A549 (cell line): ENCODE data around the gene CDC45. TPM values are rescaled to one million over a fixed set of nuclear protein-coding genes. Genes with fewer than 3 reads are reported as not detected.

Experiments used
- ATAC-seq, 2 experiments: fragments of 200-7000 bp in 1 of 2; fragments of >200 bp in 1 of 2; cut with Nextera tagmentation in 1 of 2; cut with Tn5 transposase in 1 of 2; 3 replicates each; pipeline versions ENCODE4 v1.8.0 to v1.9.1; 2018 to 2020; ENCODE audit warnings: mild to moderate bottlenecking in 1 of 2, moderate library complexity in 1 of 2
- CTCF ChIA-PET: fragments of 300-600 bp; sonication (Branson Sonifier 250); formaldehyde crosslinking; extraction: SDS; loops from one replicate; lab custom pipeline; 2021; ENCODE audit warnings: antibody characterized with exemption, inconsistent platforms; lab: Yijun Ruan, JAX
- POLR2A ChIA-PET: fragments of 350-600 bp; formaldehyde crosslinking; extraction: SDS; loops from one replicate; lab custom pipeline; 2021; ENCODE audit warnings: antibody characterized with exemption, inconsistent platforms; lab: Yijun Ruan, JAX
- DNase-seq, 2 experiments: peaks; one replicate each; pipeline versions ENCODE4 v3.0.0 to v3.0.0-alpha.2; 2011 to 2016; ENCODE audit warnings: low read depth in 1 of 2, low spot score in 1 of 2
- FAIRE-seq: peaks from 2 replicates; lab custom pipeline; 2011; peaks lifted over from hg19 to GRCh38; lab: Jason Lieb, UNC
- H3K27ac ChIP-seq, 2 experiments: fragments of >200 bp; sonication (Bioruptor Twin); formaldehyde crosslinking; 3 replicates each; pipeline ENCODE4 v1.5.1; 2016 to 2017
- H3K4me1 ChIP-seq: fragments of >200 bp; sonication (Bioruptor Twin); formaldehyde crosslinking; 3 replicates; pipeline ENCODE4 v1.6.1; 2016
- H3K4me2 ChIP-seq: fragments of >200 bp; sonication (Bioruptor Twin); formaldehyde crosslinking; 3 replicates; pipeline ENCODE4 v1.6.1; 2016
- H3K4me3 ChIP-seq: fragments of >200 bp; sonication (Bioruptor Twin); formaldehyde crosslinking; 3 replicates; pipeline ENCODE4 v1.5.1; 2016
- H3K9me3 ChIP-seq: fragments of >200 bp; sonication (Bioruptor Twin); formaldehyde crosslinking; 3 replicates; pipeline ENCODE4 v1.6.1; 2016
- ATOH8 ChIP-seq: fragments of 250-450 bp; sonication (Bioruptor Pico); IDR thresholded peaks from 2 replicates; pipeline ENCODE4 v1.5.0; 2020; ENCODE audit warnings: low read depth, mild to moderate bottlenecking, moderate library complexity
- CBX8 ChIP-seq: fragments of 200-600 bp; sonication (generic); IDR thresholded peaks from 2 replicates; pipeline ENCODE4 v1.6.1; 2016
- CEBPB ChIP-seq, 2 experiments: fragments of >200 bp in 1 of 2; sonication (Bioruptor Twin) in 1 of 2; formaldehyde crosslinking in 1 of 2; IDR thresholded peaks; 2 replicates each; pipeline ENCODE4 v1.6.1; 2012 to 2016
- E2F6 ChIP-seq: IDR thresholded peaks from 2 replicates; pipeline ENCODE4 v1.6.1; 2012; ENCODE audit warnings: low read depth, borderline replicate concordance
- EHMT2 ChIP-seq: fragments of 200-600 bp; sonication (generic); IDR thresholded peaks from 2 replicates; pipeline ENCODE4 v1.6.1; 2016; ENCODE audit warnings: antibody characterized with exemption, low read depth, mild to moderate bottlenecking, moderate library complexity
- ELK1 ChIP-seq: fragments of 150-350 bp; IDR thresholded peaks from 2 replicates; pipeline ENCODE4 v1.6.1; 2014; ENCODE audit warnings: low read depth, mild to moderate bottlenecking, low read length
- HDAC2 ChIP-seq: fragments of 200-600 bp; sonication (generic); IDR thresholded peaks from 2 replicates; pipeline ENCODE4 v1.6.1; 2016
- HES2 ChIP-seq: fragments of >200 bp; sonication (Bioruptor Twin); formaldehyde crosslinking; IDR thresholded peaks from 2 replicates; pipeline ENCODE4 v1.6.1; 2016
- HMGXB4 ChIP-seq: fragments of 250-450 bp; sonication (Bioruptor Pico); IDR thresholded peaks from 2 replicates; pipeline ENCODE4 v1.5.0; 2021; ENCODE audit warnings: mild to moderate bottlenecking, moderate library complexity, borderline replicate concordance
- HOXB5 ChIP-seq: fragments of 250-450 bp; sonication (Bioruptor Pico); IDR thresholded peaks from 2 replicates; pipeline ENCODE4 v1.5.0; 2020; ENCODE audit warnings: mild to moderate bottlenecking, moderate library complexity
- KDM5A ChIP-seq: fragments of 200-600 bp; sonication (generic); IDR thresholded peaks from 2 replicates; pipeline ENCODE4 v1.6.1; 2016; ENCODE audit warnings: antibody characterized with exemption, mild to moderate bottlenecking
- MAFK ChIP-seq: fragments of 450-650 bp; IDR thresholded peaks from 2 replicates; pipeline ENCODE4 v1.6.1; 2014; ENCODE audit not compliant: partially characterized antibody
- MYC ChIP-seq: IDR thresholded peaks from 2 replicates; pipeline ENCODE4 v1.6.1; 2012; ENCODE audit warnings: mild to moderate bottlenecking, inconsistent platforms, low read length, improper control_type of control experiment, borderline replicate concordance
- NFE2L2 ChIP-seq: fragments of 150-350 bp; conservative IDR thresholded peaks from 2 replicates; pipeline ENCODE4 v1.6.1; 2014; ENCODE audit warnings: low read length
- NR3C1 ChIP-seq: fragments of >200 bp; sonication (Bioruptor Twin); formaldehyde crosslinking; IDR thresholded peaks from 3 replicates; pipeline ENCODE4 v1.6.1; 2017
- PHF8 ChIP-seq: fragments of 200-600 bp; sonication (generic); IDR thresholded peaks from 2 replicates; pipeline ENCODE4 v1.6.1; 2016; ENCODE audit warnings: low read depth, mild to moderate bottlenecking, antibody characterized with exemption, moderate library complexity, borderline replicate concordance
- POLR2A ChIP-seq: IDR thresholded peaks from 2 replicates; pipeline ENCODE4 v1.6.1; 2012; ENCODE audit warnings: mild to moderate bottlenecking, low read length
- RARB ChIP-seq: fragments of 250-450 bp; sonication (Bioruptor Pico); IDR thresholded peaks from 2 replicates; pipeline ENCODE4 v1.8.0; 2021; ENCODE audit warnings: mild to moderate bottlenecking, moderate library complexity
- RNF2 ChIP-seq: fragments of 200-600 bp; sonication (generic); IDR thresholded peaks from 2 replicates; pipeline ENCODE4 v1.6.1; 2016; ENCODE audit warnings: low read depth, mild to moderate bottlenecking, antibody characterized with exemption, moderate library complexity, borderline replicate concordance
- SMC3 ChIP-seq: fragments of >200 bp; sonication (Bioruptor Twin); formaldehyde crosslinking; IDR thresholded peaks from 3 replicates; pipeline ENCODE4 v1.6.1; 2018; ENCODE audit warnings: inconsistent platforms
- TP53 ChIP-seq: fragments of 250-450 bp; sonication (Bioruptor Pico); IDR thresholded peaks from 2 replicates; pipeline ENCODE4 v1.5.0; 2021; ENCODE audit warnings: mild to moderate bottlenecking, moderate library complexity
- ZC3H11A ChIP-seq: fragments of 450-650 bp; IDR thresholded peaks from 2 replicates; pipeline ENCODE4 v1.6.1; 2014; ENCODE audit warnings: antibody characterized with exemption, mild to moderate bottlenecking
- ZNF302 ChIP-seq: fragments of 250-450 bp; sonication (Bioruptor Pico); IDR thresholded peaks from 2 replicates; pipeline ENCODE4 v1.9.0; 2021; ENCODE audit warnings: inconsistent platforms, mild to moderate bottlenecking, moderate library complexity
- WGBS: methylation state at CpG from one replicate; pipeline ENCODE4 v1.1.6; 2017; ENCODE audit errors: missing lambda C conversion rate; 5-methylcytosine and 5-hydroxymethylcytosine counted together
- polyA plus RNA-seq, 4 experiments: library from polyadenylated mRNA; depleted of rRNA in 3 of 4; stranded (reverse); fragments of >200 nt; fragmentation: RNase III in 1 of 4; extraction: RNeasy Plus Mini Kit Qiagen cat#74134 plus additional on column Dnase treatment in 1 of 4; gene quantifications; 2 replicates in 3 of 4; 3 replicates in 1 of 4; pipeline ENCODE4 v1.2.3, GENCODE V29; 2011 to 2017

Gene CDC45
- polyA plus RNA-seq, 2 of the 4 experiments (the other 2 are of a cell fraction), result 47.2 to 51.6 TPM

- peak; percentile 11 to 26 for DNase-seq
- no peak for FAIRE-seq
- Histone ChIP-seq H3K4me3 (peak overlapping the region; percentile 99), H3K4me2 (peak overlapping the region; percentile 98), H3K9me3 (no peaks in the 10 kb centered on the region), H3K4me1 (peaks cover 9% of the 10 kb centered on the region), H3K27ac (peak overlapping the region; percentile 93 to 100)
- TF ChIP-seq HDAC2 (no peak), RNF2 (no peak), PHF8 (0 out of 2 replicates have a peak, but pooled peaks have one; percentile 25), CBX8 (no peak)
- 0% methylated on average over 8 of the region's 53 CpGs for WGBS
- POLR2A ChIA-PET, result interaction anchor here (0.6 to 2.0 kb wide), 6 partner anchors 17 to 286 kb away, joined by 3 to 5 read pairs (median 4); partner anchors contain the start of genes C22orf39, CDC45, ESS2 and SLC25A1
- 0 out of 6 replicates have a peak, but pooled peaks of 1 of the 2 experiments have one; percentile 8 for ATAC-seq
- CTCF ChIA-PET, result interaction anchor here (1.0 kb wide), 1 partner anchor 251 kb away, joined by 3 read pairs; no protein-coding TSS in a partner anchor
Measured at GRCh38 chr22:19430890-19431541, 48.7 kb upstream of the CDC45 start.

GRCh38 chr22:19431649-19432132 is 48.0 kb upstream of the CDC45 start, which contains the start of gene HIRA:
TSS of gene HIRA (minus strand) at chr22:19431733. CDS start at chr22:19431476, 257 bp downstream.
- H3K4me2 ChIP-seq, result peak within 1 kb of the TSS; percentile 98
- CTCF ChIA-PET, result interaction anchor here (1.0 kb wide), 1 partner anchor 252 kb away, joined by 3 read pairs; no protein-coding TSS in a partner anchor
- POLR2A ChIA-PET, result interaction anchor here (0.6 to 2.0 kb wide), 9 partner anchors 12 to 287 kb away, joined by 3 to 5 read pairs (median 3); partner anchors contain the start of genes C22orf39, CDC45, ESS2 and SLC25A1
- ATAC-seq, result peak; percentile 76 to 79
- 0% methylated on average over 19 of the region's 66 CpGs for WGBS
- peaks cover 9% of the 10 kb centered on the region for H3K4me1 ChIP-seq
- no peaks in the 10 kb centered on the region for H3K9me3 ChIP-seq
- DNase-seq, result peak; percentile 44 to 80
- peak within 1 kb of the TSS; percentile 93 to 100 for H3K27ac ChIP-seq
- peak; percentile 50; the same call in 1 of the 2 replicates for TF ChIP-seq MYC
- TF ChIP-seq ELK1, result no peak
- peak; percentile 56 for TF ChIP-seq POLR2A
- TF ChIP-seq TP53, result no peak
- no peak for TF ChIP-seq MAFK
- no peak; the same call in 1 of the 2 replicates for TF ChIP-seq E2F6
- TF ChIP-seq PHF8, result peak; percentile 85
- no peak for TF ChIP-seq NFE2L2
- TF ChIP-seq ZNF302, result no peak
- TF ChIP-seq HOXB5 (CRISPR knock-in tag), result no peak
- no peak for TF ChIP-seq HDAC2
- no peak for TF ChIP-seq HMGXB4
- no peak for TF ChIP-seq NR3C1
- peak within 1 kb of the TSS; percentile 99 for H3K4me3 ChIP-seq
- no peak for FAIRE-seq

GRCh38 chr22:19432133-19432851 is 47.4 kb upstream of the CDC45 start, which contains the start of gene MRPL40:
TSS of gene MRPL40 (plus strand) at chr22:19432545. CDS start at chr22:19432555, 10 bp downstream.
- DNase-seq (peak; percentile 72 to 92), FAIRE-seq (no peak), ATAC-seq (peak; percentile 92 to 96)
- CTCF ChIA-PET, result interaction anchor here (0.7 to 1.0 kb wide), 2 partner anchors 13 to 252 kb away, joined by 3 read pairs; no protein-coding TSS in a partner anchor
- peak within 1 kb of the TSS; percentile 98 for H3K4me2 ChIP-seq
- H3K4me3 ChIP-seq, result peak within 1 kb of the TSS; percentile 99
- WGBS, result 0% methylated on average over 10 of the region's 74 CpGs
- H3K27ac ChIP-seq, result peak within 1 kb of the TSS; percentile 93 to 100
- H3K9me3 ChIP-seq, result no peaks in the 10 kb centered on the region
- POLR2A ChIA-PET, result interaction anchor here (0.6 to 2.0 kb wide), 7 partner anchors 11 to 288 kb away, joined by 3 to 5 read pairs (median 3); partner anchors contain the start of genes CDC45, ESS2, SLC25A1 and UFD1
- H3K4me1 ChIP-seq, result peaks cover 9% of the 10 kb centered on the region
- TF ChIP-seq CEBPB (IDR thresholded peaks at IDR 0.05), result no peak
- no peak for TF ChIP-seq EHMT2
- no peak; the same call in 1 of the 2 replicates for TF ChIP-seq ZC3H11A
- no peak for TF ChIP-seq NR3C1
- no peak for TF ChIP-seq SMC3
- peak; percentile 75 for TF ChIP-seq KDM5A
- no peak for TF ChIP-seq ATOH8 (CRISPR knock-in tag)
- no peak for TF ChIP-seq HES2
- no peak for TF ChIP-seq RARB (CRISPR knock-in tag)
- peak; percentile 49 for TF ChIP-seq E2F6
- peak; percentile 14 for TF ChIP-seq PHF8
